IMR-90 (cell line): Measurements from ENCODE around the gene SLC39A8. TPM values are rescaled to one million over a fixed set of nuclear protein-coding genes. Genes with fewer than 3 reads are reported as not detected.

Experiments
- ATAC-seq: fragments of 200-7000 bp; cut with Tn5 transposase; 2 replicates; pipeline ENCODE4 v1.9.1; 2020; ENCODE audit warnings: low read depth, mild to moderate bottlenecking, moderate library complexity
- BruUV-seq: library from RNA; stranded (reverse); fragments of 400-500 nt; replicated peaks from 2 replicates; lab custom pipeline; 2021; lab: Mats Ljungman, UMichigan
- CTCF ChIA-PET: fragments of 300-600 bp; formaldehyde crosslinking; extraction: SDS; loops from one replicate; lab custom pipeline; 2021; ENCODE audit warnings: antibody characterized with exemption; lab: Yijun Ruan, JAX
- POLR2A ChIA-PET: fragments of 300-600 bp; sonication (Branson Sonifier 250); formaldehyde crosslinking; loops from one replicate; lab custom pipeline; 2022; ENCODE audit warnings: antibody characterized with exemption; ENCODE audit not compliant: unreplicated experiment; lab: Charles Lee
- DNase-seq: peaks from one replicate; pipeline ENCODE4 v3.0.0; 2013
- H2AFZ ChIP-seq: replicated peaks from 2 replicates; pipeline ENCODE3; 2013; ENCODE audit warnings: low read length, mild to moderate bottlenecking; ENCODE audit not compliant: poor library complexity
- H2AK5ac ChIP-seq: 2 replicates; pipeline ENCODE4 v1.6.1; 2013; ENCODE audit warnings: low read depth, low read length, inconsistent platforms
- H2AK9ac ChIP-seq: replicated peaks from 2 replicates; pipeline ENCODE3; 2013; ENCODE audit warnings: mild to moderate bottlenecking, low read depth, low read length, moderate library complexity; ENCODE audit not compliant: poor library complexity
- H2BK120ac ChIP-seq: 2 replicates; pipeline ENCODE4 v1.6.1; 2013; ENCODE audit warnings: low read depth, low read length, inconsistent platforms
- H2BK15ac ChIP-seq: 3 replicates; pipeline ENCODE4 v1.6.1; 2013; ENCODE audit warnings: low read depth, low read length, inconsistent platforms
- H2BK20ac ChIP-seq: 2 replicates; pipeline ENCODE4 v1.6.1; 2013; ENCODE audit warnings: low read depth, mild to moderate bottlenecking, inconsistent platforms, low read length, moderate library complexity
- H2BK5ac ChIP-seq: 2 replicates; pipeline ENCODE4 v1.6.1; 2013; ENCODE audit warnings: mild to moderate bottlenecking, low read depth, low read length, inconsistent platforms; ENCODE audit not compliant: poor library complexity, severe bottlenecking
- H3K14ac ChIP-seq: replicated peaks from 2 replicates; pipeline ENCODE4 v1.6.1; 2013; ENCODE audit warnings: low read depth, low read length, inconsistent platforms
- H3K18ac ChIP-seq: 2 replicates; pipeline ENCODE4 v1.6.1; 2013; ENCODE audit warnings: low read depth, low read length, control low read depth
- H3K23ac ChIP-seq: 2 replicates; pipeline ENCODE4 v1.6.1; 2013; ENCODE audit warnings: low read depth, low read length, inconsistent platforms
- H3K27ac ChIP-seq: 2 replicates; pipeline ENCODE4 v1.5.1; 2013; ENCODE audit warnings: mild to moderate bottlenecking, control low read depth, low read length; ENCODE audit not compliant: insufficient read depth
- H3K27me3 ChIP-seq: 2 replicates; pipeline ENCODE4 v1.6.1; 2013; ENCODE audit warnings: low read length; ENCODE audit not compliant: control insufficient read depth, insufficient read depth
- H3K36me3 ChIP-seq: 2 replicates; pipeline ENCODE4 v1.6.1; 2013; ENCODE audit warnings: low read length, mixed read lengths; ENCODE audit not compliant: control insufficient read depth, insufficient read depth
- H3K4ac ChIP-seq: 2 replicates; pipeline ENCODE4 v1.6.1; 2013; ENCODE audit warnings: low read depth, low read length, inconsistent platforms
- H3K4me1 ChIP-seq: 2 replicates; pipeline ENCODE4 v1.6.1; 2013; ENCODE audit warnings: low read length, mixed read lengths; ENCODE audit not compliant: control insufficient read depth, insufficient read depth
- H3K4me2 ChIP-seq: 2 replicates; pipeline ENCODE4 v1.6.1; 2013; ENCODE audit warnings: low read depth, mild to moderate bottlenecking, control low read depth, low read length, moderate library complexity
- H3K4me3 ChIP-seq: 2 replicates; pipeline ENCODE4 v1.5.1; 2013; ENCODE audit warnings: low read depth, mild to moderate bottlenecking, control low read depth, low read length, moderate library complexity; ENCODE audit not compliant: insufficient read depth
- H3K56ac ChIP-seq: 2 replicates; pipeline ENCODE4 v1.6.1; 2013; ENCODE audit warnings: low read length, inconsistent platforms; ENCODE audit not compliant: insufficient read depth; ENCODE audit errors: extremely low read depth
- H3K79me1 ChIP-seq, 2 experiments: 2 replicates each; pipeline ENCODE4 v1.6.1; 2013; ENCODE audit warnings: low read length in 2 of 2, inconsistent platforms in 1 of 2, low read depth in 1 of 2
- H3K9ac ChIP-seq: 2 replicates; pipeline ENCODE4 v1.6.1; 2013; ENCODE audit warnings: low read depth, low read length, control low read depth
- H3K9me1 ChIP-seq: 2 replicates; pipeline ENCODE4 v1.6.1; 2013; ENCODE audit warnings: low read length, inconsistent platforms; ENCODE audit not compliant: insufficient read depth
- H3K9me3 ChIP-seq: 2 replicates; pipeline ENCODE4 v1.6.1; 2013; ENCODE audit warnings: low read length; ENCODE audit not compliant: control insufficient read depth, insufficient read depth
- H4K20me1 ChIP-seq: 2 replicates; pipeline ENCODE4 v1.6.1; 2013; ENCODE audit warnings: low read length, inconsistent platforms; ENCODE audit not compliant: insufficient read depth
- H4K5ac ChIP-seq: 2 replicates; pipeline ENCODE4 v1.6.1; 2013; ENCODE audit warnings: mild to moderate bottlenecking, low read depth, low read length, control low read depth
- H4K8ac ChIP-seq, 2 experiments: 2 replicates each; pipeline ENCODE4 v1.6.1; 2013; ENCODE audit warnings: low read depth in 2 of 2, low read length in 2 of 2, control low read depth in 1 of 2, inconsistent platforms in 1 of 2
- H4K91ac ChIP-seq: 2 replicates; pipeline ENCODE4 v1.6.1; 2013; ENCODE audit warnings: low read depth, low read length, inconsistent platforms; ENCODE audit not compliant: insufficient read depth
- CEBPB ChIP-seq: IDR thresholded peaks from 2 replicates; pipeline ENCODE4 v1.6.1; 2012; ENCODE audit warnings: low read depth, low read length, improper control_type of control experiment
- CHD1 ChIP-seq: IDR thresholded peaks from 2 replicates; pipeline ENCODE4 v1.6.1; 2012; ENCODE audit warnings: low read depth, low read length, improper control_type of control experiment
- FOS ChIP-seq: fragments of 150-350 bp; IDR thresholded peaks from 2 replicates; pipeline ENCODE4 v1.6.1; 2016; ENCODE audit warnings: low read depth, low read length
- MAFK ChIP-seq: IDR thresholded peaks from 2 replicates; pipeline ENCODE4 v1.6.1; 2012; ENCODE audit warnings: low read depth, low read length, improper control_type of control experiment
- MAZ ChIP-seq: IDR thresholded peaks from 2 replicates; pipeline ENCODE4 v1.6.1; 2012; ENCODE audit warnings: low read depth, mild to moderate bottlenecking, low read length, improper control_type of control experiment, moderate library complexity, borderline replicate concordance
- MXI1 ChIP-seq: IDR thresholded peaks from 2 replicates; pipeline ENCODE4 v1.6.1; 2012; ENCODE audit warnings: low read depth, mild to moderate bottlenecking, low read length, moderate library complexity, borderline replicate concordance
- NFE2L2 ChIP-seq: fragments of 150-350 bp; IDR thresholded peaks from 2 replicates; pipeline ENCODE4 v1.6.1; 2016; ENCODE audit warnings: low read depth, mild to moderate bottlenecking, low read length
- POLR2A ChIP-seq: IDR thresholded peaks from 2 replicates; pipeline ENCODE4 v1.6.1; 2012; ENCODE audit warnings: mild to moderate bottlenecking, low read depth, low read length
- RAD21 ChIP-seq: IDR thresholded peaks from 2 replicates; pipeline ENCODE4 v1.6.1; 2012; ENCODE audit warnings: low read length, improper control_type of control experiment
- RCOR1 ChIP-seq: IDR thresholded peaks from 2 replicates; pipeline ENCODE4 v1.6.1; 2012; ENCODE audit warnings: mild to moderate bottlenecking, low read length, improper control_type of control experiment; ENCODE audit not compliant: insufficient replicate concordance
- RFX5 ChIP-seq: IDR thresholded peaks from 2 replicates; pipeline ENCODE4 v1.8.0; 2012; ENCODE audit warnings: low read depth, mild to moderate bottlenecking, low read length, moderate library complexity
- SMC3 ChIP-seq: fragments of 150-350 bp; IDR thresholded peaks from 2 replicates; pipeline ENCODE4 v1.6.1; 2016; ENCODE audit warnings: low read depth, mild to moderate bottlenecking, antibody characterized with exemption, low read length, moderate library complexity
- WGBS, 2 experiments: methylation state at CpG; one replicate each; pipeline versions ENCODE4 v1.1.5 to v1.1.7; 2013; ENCODE audit warnings: missing lambda C conversion rate in 2 of 2; ENCODE audit not compliant: insufficient read length in 1 of 2; ENCODE audit errors: extremely low coverage in 2 of 2; 5-methylcytosine and 5-hydroxymethylcytosine counted together
- dilution Hi-C: fragments of 300-500 bp; cut with HindIII; formaldehyde crosslinking; loops from one replicate; pipeline ENCODE4 v1.14.3; 2018; ENCODE audit warnings: low sequenced_read_pairs; ENCODE audit not compliant: unreplicated experiment
- in situ Hi-C: fragments of 300-500 bp; cut with MboI; formaldehyde crosslinking; loops from 3 replicates; pipeline ENCODE4 v1.14.3; 2019; ENCODE audit warnings: low sequenced_read_pairs, inconsistent platforms, mixed read lengths
- intact Hi-C: fragments of 100-400 bp; cut with micrococcal nuclease; formaldehyde crosslinking; loops from 2 replicates; pipeline ENCODE4 v1.10.0; 2022
- polyA plus RNA-seq, 3 experiments: library from polyadenylated mRNA; depleted of rRNA; stranded (reverse); fragments of >200 nt; gene quantifications; 2 replicates each; pipeline ENCODE4 v1.2.3, GENCODE V29; 2012; ENCODE audit warnings: low replicate concordance in 1 of 3
- total RNA-seq: library from RNA; depleted of rRNA; stranded (reverse); fragments of >200 nt; gene quantifications from 2 replicates; pipeline ENCODE4 v1.2.3, GENCODE V29; 2012
- TF ChIP-seq, protein P1 (sequence below): fragments of 150-350 bp; IDR thresholded peaks from 2 replicates; pipeline ENCODE4 v1.6.1; 2016; ENCODE audit warnings: low read depth, mild to moderate bottlenecking, low read length, moderate library complexity, borderline replicate concordance
- TF ChIP-seq, protein P2 (sequence below): fragments of 150-350 bp; IDR thresholded peaks from 2 replicates; pipeline ENCODE4 v1.6.1; 2017; ENCODE audit warnings: mild to moderate bottlenecking, antibody characterized with exemption, low read length, low read depth
- TF ChIP-seq, protein P3 (sequence below): conservative IDR thresholded peaks from 2 replicates; pipeline ENCODE4 v1.5.1; 2012; ENCODE audit warnings: mild to moderate bottlenecking, low read depth, low read length, improper control_type of control experiment

SLC39A8 gene
- total and polyA plus RNA-seq, 2 of the 4 experiments (the other 2 are of a cell fraction) = 0.05 to 0.18 TPM

DNA sequence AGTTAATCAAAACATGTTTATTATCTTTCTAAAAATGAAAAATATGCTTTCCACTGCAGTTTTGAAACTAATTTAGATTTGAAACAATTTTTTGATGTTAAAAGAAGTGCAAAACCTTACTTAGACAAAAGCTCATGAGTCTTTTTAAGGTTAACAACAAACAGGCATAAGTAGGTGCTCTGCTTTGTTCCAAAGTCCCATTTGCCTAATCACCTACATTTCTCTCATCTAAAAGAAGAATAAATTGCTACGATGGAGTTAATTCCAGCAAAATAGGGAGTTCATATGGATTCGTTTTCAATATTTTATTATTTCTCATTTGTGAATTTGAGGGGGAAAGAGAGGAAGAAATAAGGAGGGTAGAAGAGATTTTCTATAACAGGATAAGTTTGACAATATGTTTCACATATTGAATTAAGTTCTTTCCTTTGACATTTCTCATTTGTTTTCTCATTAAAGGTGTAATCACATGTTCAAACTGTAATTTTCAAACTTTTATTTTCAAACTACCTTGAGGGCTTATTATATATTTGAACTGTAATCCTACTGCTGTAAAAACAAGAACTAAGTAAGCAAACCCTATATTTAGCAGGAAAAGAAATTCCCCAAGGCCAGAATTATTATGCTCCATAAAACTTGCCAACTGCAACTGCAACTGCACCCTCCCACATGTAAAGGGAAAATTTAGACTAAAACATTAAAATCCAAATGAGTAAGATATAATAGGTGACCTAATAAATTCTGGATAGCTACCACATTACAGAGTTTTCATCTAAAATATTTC is 9.6 kb upstream of the SLC39A8 start:
- H4K8ac ChIP-seq = no peak overlapping the region
- no peak overlapping the region for H2BK120ac ChIP-seq
- no peak overlapping the region for H3K27ac ChIP-seq
- H3K23ac ChIP-seq = no peak overlapping the region
- H3K79me1 ChIP-seq = no peaks in the 10 kb centered on the region
- H3K4me2 ChIP-seq = no peak overlapping the region
- H3K9me1 ChIP-seq = no peaks in the 10 kb centered on the region
- H3K4ac ChIP-seq = no peak overlapping the region
- no peak overlapping the region for H2BK20ac ChIP-seq
- H2AK5ac ChIP-seq = no peak overlapping the region
- intact Hi-C loops = no loop called here
- in situ Hi-C loops = no loop called here
- H3K56ac ChIP-seq = no peak overlapping the region
- WGBS, 2 experiments = no CpG with 5 or more reads among the region's 2 CpGs
- dilution Hi-C loops = no loop called here
- no peak overlapping the region for H2AK9ac ChIP-seq
- 0 out of 2 replicates have a peak, but pooled peaks cover 1% of the 10 kb centered on the region for H3K27me3 ChIP-seq
- no peak overlapping the region for H4K5ac ChIP-seq
- ChIA-PET POLR2A (no interaction called here), CTCF (interaction anchor here (1.2 kb wide), 1 partner anchor 50 kb away, joined by 3 read pairs; no protein-coding TSS in a partner anchor)
- H3K14ac ChIP-seq = no peak overlapping the region
- BruUV-seq = no TSS peak
- ATAC-seq (no peak), DNase-seq (no peak)
- H3K36me3 ChIP-seq = no peaks in the 10 kb centered on the region
- H2AFZ ChIP-seq = no peak overlapping the region
- H3K4me1 ChIP-seq = no peaks in the 10 kb centered on the region
- no peak overlapping the region for H2BK15ac ChIP-seq
- H3K9ac ChIP-seq = no peak overlapping the region
- H2BK5ac ChIP-seq = no peak overlapping the region
- H3K4me3 ChIP-seq = no peak overlapping the region
- no peaks in the 10 kb centered on the region for H3K9me3 ChIP-seq
- no peaks in the 10 kb centered on the region for H4K20me1 ChIP-seq
- no peak overlapping the region for H3K18ac ChIP-seq
- H4K91ac ChIP-seq = no peak overlapping the region
- TF ChIP-seq CEBPB (no peak), MAZ (no peak), NFE2L2 (no peak), MAFK (no peak), RFX5 (no peak), FOS (no peak), RCOR1 (no peak), SMC3 (no peak), RAD21 (no peak), CHD1 (no peak), MXI1 (no peak), POLR2A (no peak)
- TF ChIP-seq, protein P1, sequence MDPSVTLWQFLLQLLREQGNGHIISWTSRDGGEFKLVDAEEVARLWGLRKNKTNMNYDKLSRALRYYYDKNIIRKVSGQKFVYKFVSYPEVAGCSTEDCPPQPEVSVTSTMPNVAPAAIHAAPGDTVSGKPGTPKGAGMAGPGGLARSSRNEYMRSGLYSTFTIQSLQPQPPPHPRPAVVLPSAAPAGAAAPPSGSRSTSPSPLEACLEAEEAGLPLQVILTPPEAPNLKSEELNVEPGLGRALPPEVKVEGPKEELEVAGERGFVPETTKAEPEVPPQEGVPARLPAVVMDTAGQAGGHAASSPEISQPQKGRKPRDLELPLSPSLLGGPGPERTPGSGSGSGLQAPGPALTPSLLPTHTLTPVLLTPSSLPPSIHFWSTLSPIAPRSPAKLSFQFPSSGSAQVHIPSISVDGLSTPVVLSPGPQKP = no peak
- TF ChIP-seq, protein P2, sequence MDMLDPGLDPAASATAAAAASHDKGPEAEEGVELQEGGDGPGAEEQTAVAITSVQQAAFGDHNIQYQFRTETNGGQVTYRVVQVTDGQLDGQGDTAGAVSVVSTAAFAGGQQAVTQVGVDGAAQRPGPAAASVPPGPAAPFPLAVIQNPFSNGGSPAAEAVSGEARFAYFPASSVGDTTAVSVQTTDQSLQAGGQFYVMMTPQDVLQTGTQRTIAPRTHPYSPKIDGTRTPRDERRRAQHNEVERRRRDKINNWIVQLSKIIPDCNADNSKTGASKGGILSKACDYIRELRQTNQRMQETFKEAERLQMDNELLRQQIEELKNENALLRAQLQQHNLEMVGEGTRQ = no peak
- TF ChIP-seq, protein P3, sequence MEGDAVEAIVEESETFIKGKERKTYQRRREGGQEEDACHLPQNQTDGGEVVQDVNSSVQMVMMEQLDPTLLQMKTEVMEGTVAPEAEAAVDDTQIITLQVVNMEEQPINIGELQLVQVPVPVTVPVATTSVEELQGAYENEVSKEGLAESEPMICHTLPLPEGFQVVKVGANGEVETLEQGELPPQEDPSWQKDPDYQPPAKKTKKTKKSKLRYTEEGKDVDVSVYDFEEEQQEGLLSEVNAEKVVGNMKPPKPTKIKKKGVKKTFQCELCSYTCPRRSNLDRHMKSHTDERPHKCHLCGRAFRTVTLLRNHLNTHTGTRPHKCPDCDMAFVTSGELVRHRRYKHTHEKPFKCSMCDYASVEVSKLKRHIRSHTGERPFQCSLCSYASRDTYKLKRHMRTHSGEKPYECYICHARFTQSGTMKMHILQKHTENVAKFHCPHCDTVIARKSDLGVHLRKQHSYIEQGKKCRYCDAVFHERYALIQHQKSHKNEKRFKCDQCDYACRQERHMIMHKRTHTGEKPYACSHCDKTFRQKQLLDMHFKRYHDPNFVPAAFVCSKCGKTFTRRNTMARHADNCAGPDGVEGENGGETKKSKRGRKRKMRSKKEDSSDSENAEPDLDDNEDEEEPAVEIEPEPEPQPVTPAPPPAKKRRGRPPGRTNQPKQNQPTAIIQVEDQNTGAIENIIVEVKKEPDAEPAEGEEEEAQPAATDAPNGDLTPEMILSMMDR = no peak
